ENCODE measurements around the gene GULP1.

DNA sequence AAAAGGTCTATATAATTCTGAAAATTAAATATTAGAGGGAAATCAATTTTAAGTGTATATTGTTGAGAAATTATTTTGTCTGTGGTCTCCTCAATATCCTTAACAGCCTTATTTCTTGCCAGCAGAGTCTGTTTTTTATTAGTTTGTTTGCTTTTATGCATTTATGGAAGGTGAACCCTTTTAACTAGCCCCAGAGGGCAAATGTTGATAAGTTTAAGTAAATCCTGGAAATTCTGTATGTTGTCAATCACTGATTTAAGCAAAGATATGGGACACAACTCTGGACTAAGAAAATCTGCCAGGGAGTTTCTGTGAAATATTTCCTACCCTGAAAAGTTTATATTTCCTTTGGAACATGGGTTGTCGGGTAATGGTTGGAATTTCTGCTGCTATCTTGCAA lies 343.0 kb downstream of the GULP1 start:
- TF ChIP-seq, protein P1, sequence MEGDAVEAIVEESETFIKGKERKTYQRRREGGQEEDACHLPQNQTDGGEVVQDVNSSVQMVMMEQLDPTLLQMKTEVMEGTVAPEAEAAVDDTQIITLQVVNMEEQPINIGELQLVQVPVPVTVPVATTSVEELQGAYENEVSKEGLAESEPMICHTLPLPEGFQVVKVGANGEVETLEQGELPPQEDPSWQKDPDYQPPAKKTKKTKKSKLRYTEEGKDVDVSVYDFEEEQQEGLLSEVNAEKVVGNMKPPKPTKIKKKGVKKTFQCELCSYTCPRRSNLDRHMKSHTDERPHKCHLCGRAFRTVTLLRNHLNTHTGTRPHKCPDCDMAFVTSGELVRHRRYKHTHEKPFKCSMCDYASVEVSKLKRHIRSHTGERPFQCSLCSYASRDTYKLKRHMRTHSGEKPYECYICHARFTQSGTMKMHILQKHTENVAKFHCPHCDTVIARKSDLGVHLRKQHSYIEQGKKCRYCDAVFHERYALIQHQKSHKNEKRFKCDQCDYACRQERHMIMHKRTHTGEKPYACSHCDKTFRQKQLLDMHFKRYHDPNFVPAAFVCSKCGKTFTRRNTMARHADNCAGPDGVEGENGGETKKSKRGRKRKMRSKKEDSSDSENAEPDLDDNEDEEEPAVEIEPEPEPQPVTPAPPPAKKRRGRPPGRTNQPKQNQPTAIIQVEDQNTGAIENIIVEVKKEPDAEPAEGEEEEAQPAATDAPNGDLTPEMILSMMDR (IDR thresholded peaks at IDR 0.05; ENCODE audit: borderline replicate concordance, extremely low read depth, low read length, poor library complexity, severe bottlenecking) = no peak
- no peak for TF ChIP-seq EZH2 (IDR thresholded peaks at IDR 0.05; ENCODE audit: borderline replicate concordance, low read depth, low read length, severe bottlenecking)

All from DND-41 (cell line).